ENCODE measurements around the gene SMG6.
A peak's percentile ranks its signal among the peaks of the same experiment; 100 is the strongest.

The SMG6 gene

DNA sequence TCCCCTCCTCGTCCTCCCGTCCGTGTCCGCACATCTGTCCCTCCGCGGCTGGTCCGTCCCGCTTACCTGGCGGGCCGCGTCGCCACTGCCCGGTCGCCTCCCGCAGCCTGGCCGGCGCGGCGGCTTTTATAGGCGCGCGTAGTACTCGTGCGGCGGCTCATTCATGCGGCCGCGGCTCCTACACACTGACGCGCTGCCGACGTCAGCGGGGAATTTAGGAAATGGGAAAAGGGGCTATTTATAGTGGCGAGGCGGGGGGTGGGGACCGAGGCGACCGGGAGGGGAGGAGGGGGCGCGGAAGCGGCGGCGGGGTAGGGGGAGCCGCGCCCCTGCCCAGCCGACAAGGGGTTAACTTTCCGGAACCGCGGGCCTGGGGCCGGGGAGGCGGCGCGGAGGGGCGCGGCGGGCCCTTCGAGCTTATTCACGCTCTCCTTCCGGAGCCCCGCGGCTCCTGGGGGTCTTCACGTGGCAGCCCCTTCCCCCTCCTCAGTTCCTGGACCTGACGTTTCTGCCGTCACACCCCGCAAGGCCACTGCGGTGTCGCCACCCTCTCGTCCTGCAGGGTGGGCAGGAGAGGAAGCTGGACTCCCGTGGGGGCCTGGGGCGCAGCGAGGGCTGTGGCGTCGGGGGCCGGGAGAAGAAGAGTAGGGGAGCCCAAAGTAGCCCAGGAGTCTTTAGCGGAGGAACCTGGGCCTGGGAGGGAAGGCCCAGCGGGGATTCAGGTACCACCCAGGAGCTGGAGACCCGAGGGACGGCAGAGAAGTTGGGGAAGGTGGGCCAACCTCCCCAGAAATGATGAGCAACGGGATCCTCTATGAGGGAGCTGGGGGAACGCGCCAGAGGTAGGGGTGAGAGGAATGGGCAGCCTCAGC, 252.3 kb downstream of the SMG6 start:
- TF ChIP-seq, protein P1, sequence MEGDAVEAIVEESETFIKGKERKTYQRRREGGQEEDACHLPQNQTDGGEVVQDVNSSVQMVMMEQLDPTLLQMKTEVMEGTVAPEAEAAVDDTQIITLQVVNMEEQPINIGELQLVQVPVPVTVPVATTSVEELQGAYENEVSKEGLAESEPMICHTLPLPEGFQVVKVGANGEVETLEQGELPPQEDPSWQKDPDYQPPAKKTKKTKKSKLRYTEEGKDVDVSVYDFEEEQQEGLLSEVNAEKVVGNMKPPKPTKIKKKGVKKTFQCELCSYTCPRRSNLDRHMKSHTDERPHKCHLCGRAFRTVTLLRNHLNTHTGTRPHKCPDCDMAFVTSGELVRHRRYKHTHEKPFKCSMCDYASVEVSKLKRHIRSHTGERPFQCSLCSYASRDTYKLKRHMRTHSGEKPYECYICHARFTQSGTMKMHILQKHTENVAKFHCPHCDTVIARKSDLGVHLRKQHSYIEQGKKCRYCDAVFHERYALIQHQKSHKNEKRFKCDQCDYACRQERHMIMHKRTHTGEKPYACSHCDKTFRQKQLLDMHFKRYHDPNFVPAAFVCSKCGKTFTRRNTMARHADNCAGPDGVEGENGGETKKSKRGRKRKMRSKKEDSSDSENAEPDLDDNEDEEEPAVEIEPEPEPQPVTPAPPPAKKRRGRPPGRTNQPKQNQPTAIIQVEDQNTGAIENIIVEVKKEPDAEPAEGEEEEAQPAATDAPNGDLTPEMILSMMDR (IDR thresholded peaks at IDR 0.05; ENCODE audit: control extremely low read depth, extremely low read depth, low read depth, missing control alignments), result no peak
- no peak for DNase-seq (ENCODE audit: extremely low spot score)
- ChIA-PET CTCF (interaction anchor here (0.9 to 2.7 kb wide), 6 partner anchors 13 to 301 kb away, joined by 3 to 12 read pairs (median 3); no protein-coding TSS in a partner anchor), POLR2A (interaction anchor here (0.6 kb wide), 1 partner anchor 1714 kb away, joined by 3 read pairs; no protein-coding TSS in a partner anchor)

DNA sequence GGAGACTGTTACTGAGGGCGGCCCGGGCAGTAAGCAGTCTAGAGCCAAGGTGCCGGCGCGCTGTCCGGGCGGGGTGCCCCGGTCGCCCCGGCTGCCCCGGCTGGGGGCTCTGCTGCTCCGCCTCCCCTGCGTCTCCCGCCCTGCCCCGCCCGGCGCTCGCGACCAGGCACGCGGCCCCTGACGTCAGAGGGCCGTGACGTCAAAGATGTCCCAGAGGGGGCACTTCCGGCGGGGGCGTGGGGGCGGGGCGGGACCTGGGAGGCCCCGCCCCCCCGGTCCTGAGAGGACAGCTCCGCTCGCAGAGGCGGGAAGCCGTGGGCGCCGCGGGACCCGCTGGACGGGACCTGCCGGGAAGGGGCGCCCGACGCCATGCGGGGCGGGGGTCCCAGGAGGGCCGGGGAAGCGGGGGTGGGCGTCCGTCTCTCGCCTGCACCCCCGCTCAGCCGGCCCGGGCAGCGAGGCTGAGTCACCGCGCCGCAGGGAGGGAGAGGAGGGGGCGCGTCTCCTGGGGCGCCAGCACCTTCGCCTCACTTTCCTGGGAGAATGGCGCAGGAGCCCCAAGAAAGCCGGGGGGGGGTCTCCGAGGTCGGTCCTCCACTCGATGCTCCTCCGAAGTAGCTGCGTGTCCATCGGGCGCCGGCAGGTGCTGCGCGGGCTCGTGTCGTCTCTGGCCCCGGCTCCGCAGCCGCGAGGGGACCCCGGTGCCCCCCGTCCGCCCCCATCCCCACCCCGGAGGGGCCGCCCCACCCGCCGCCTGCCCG, 253.1 kb downstream of the SMG6 start:
- peak; percentile 71 for DNase-seq (ENCODE audit: extremely low spot score)
- POLR2A ChIA-PET, result interaction anchor here (0.6 kb wide), 1 partner anchor 1713 kb away, joined by 3 read pairs; no protein-coding TSS in a partner anchor
- TF ChIP-seq, protein P1 (IDR thresholded peaks at IDR 0.05; ENCODE audit: control extremely low read depth, extremely low read depth, low read depth, missing control alignments), result no peak
- CTCF ChIA-PET, result interaction anchor here (0.7 to 2.7 kb wide), 5 partner anchors 194 to 302 kb away, joined by 3 to 12 read pairs (median 4); no protein-coding TSS in a partner anchor

DNA sequence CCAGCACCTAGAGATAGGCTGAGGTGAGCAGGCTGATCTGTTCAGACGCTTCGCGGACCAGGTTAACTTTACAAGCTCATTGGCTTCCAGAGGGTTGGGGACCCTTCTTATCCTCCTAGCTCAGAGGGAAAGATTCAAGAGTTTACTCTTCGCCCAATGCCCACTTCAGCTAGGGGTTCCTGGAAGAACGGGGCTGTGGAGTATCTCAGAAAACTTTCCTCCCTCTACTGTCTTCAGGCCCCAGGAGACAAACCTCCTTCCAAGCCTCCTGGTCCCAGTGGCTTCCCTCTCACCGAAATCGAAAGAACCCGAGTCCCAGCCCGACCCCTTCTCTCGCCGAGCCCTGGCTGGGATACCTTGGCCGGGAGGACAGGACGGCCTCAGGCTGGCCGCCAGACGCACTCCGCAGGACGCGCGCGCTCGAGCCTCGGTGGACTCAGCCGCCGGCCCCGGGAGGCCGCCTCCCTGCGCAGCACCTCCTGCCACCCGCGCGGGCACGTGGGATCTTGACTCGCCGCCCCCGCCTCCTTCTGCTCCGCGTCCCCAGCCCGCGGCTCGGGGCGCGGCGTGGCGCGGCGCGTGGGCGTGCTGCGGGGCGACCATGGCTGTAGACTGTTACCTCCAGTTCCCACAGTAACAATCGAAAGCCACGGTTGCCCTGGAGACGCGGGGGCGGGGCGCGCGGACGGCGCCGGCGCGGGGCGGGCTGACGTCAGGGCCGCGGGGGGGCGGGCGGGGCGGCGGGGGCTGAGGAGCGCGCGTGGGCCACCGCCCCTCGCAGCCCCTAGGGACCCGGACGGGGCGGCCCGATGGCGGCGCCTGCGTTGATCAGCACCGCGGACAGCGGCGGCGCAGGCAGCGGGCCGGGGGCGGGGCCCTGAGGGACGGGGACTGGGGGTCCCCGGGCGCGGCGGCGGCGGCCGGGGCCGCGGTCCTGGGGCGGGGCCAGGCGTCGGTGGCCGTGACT, 254.0 kb downstream of the SMG6 start:
- POLR2A ChIA-PET, result no interaction called here
- TF ChIP-seq, protein P1 (IDR thresholded peaks at IDR 0.05; ENCODE audit: control extremely low read depth, extremely low read depth, low read depth, missing control alignments), result no peak
- CTCF ChIA-PET, result interaction anchor here (0.7 to 2.7 kb wide), 4 partner anchors 12 to 303 kb away, joined by 3 to 7 read pairs (median 4); no protein-coding TSS in a partner anchor
- peak; percentile 90 for DNase-seq (ENCODE audit: extremely low spot score)

DNA sequence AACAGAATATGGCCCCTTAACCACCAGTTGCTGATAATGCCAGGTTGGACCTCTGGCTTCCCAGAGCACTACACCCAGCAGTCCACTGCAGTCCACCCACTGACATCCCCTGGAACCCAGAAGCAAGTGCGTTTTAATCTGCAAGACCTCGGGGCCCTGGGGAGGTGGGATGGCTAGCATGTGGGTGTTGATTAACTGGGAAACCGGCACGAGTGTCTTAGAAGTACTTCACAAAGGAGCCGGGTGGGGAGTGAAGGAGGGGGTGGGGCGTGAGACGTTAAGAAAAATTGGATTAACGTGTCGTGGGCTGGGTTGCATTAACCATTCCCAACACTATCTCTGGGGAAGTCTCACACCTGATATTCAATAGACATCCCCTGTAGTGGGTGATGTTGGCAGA, 254.8 kb downstream of the SMG6 start:
- ChIA-PET POLR2A (no interaction called here), CTCF (interaction anchor here (0.9 to 1.7 kb wide), 2 partner anchors 11 to 139 kb away, joined by 3 read pairs; no protein-coding TSS in a partner anchor)
- TF ChIP-seq, protein P1 (IDR thresholded peaks at IDR 0.05; ENCODE audit: control extremely low read depth, extremely low read depth, low read depth, missing control alignments), result no peak
- DNase-seq (ENCODE audit: extremely low spot score), result no peak

DNA sequence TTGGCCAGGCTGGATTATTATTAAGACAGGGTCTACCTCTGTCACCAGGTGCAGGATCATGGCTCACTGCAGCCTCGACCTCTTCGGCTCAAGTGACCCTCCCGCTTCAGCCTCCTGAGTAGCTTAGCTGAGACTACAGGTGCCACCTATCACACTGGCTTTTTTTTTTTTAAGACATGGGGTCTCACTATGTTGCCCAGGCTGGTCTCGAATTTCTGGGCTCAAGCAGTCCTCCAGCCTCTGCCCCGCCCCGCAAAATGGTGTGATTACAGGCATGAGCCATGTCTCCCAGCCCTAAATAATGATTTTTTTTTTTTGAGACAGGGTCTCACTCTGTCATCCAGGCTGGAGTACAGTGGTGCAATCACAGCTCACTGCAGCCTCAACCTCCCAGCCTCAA, 256.0 kb downstream of the SMG6 start:
- DNase-seq (ENCODE audit: extremely low spot score), result no peak
- ChIA-PET POLR2A (no interaction called here), CTCF (interaction anchor here (1.4 kb wide), 2 partner anchors 16 to 398 kb away, joined by 4 read pairs; partner anchors contain the start of gene RILP)
- TF ChIP-seq, protein P1 (IDR thresholded peaks at IDR 0.05; ENCODE audit: control extremely low read depth, extremely low read depth, low read depth, missing control alignments), result no peak

All from GM10248 (cell line).